Neural cell (in vitro differentiated cells): ENCODE data around the gene SLC52A1. TPM values are rescaled to one million over a fixed set of nuclear protein-coding genes. Genes with fewer than 3 reads are reported as not detected.
"Not testable (repeated sequence)": the region's sequence is repeated elsewhere in the genome, so short reads cannot be mapped to it uniquely, and the experiment has no call there.

Experiments used
- H2AFZ ChIP-seq: fragments of 200-600, 300-800 bp; sonication (generic), shearing (Covaris generic); 2 replicates; pipeline ENCODE4 v1.6.0; 2014; ENCODE audit warnings: low read depth, mild to moderate bottlenecking, antibody characterized with exemption, low read length, moderate library complexity
- H3F3A ChIP-seq: fragments of 200-600 bp; shearing (Covaris generic); 2 replicates; pipeline ENCODE4 v1.6.1; 2016; ENCODE audit warnings: mild to moderate bottlenecking, moderate library complexity, mixed read lengths, antibody characterized with exemption, low read length; ENCODE audit not compliant: insufficient read depth, poor library complexity, severe bottlenecking
- H3K27ac ChIP-seq: fragments of 200-600, 300-800 bp; sonication (generic), shearing (Covaris generic); 2 replicates; pipeline ENCODE4 v1.5.1; 2014; ENCODE audit warnings: mild to moderate bottlenecking, low read length, moderate library complexity
- H3K27me3 ChIP-seq: fragments of 300-800, 200-600 bp; sonication (generic), shearing (Covaris generic); 2 replicates; pipeline ENCODE4 v1.6.0; 2014; ENCODE audit warnings: mild to moderate bottlenecking, low read depth, low read length, moderate library complexity; ENCODE audit not compliant: insufficient read depth
- H3K36me3 ChIP-seq: fragments of 300-800, 200-600 bp; sonication (generic), shearing (Covaris generic); 2 replicates; pipeline ENCODE4 v1.5.1; 2014; ENCODE audit warnings: mild to moderate bottlenecking, antibody characterized with exemption, low read length, moderate library complexity; ENCODE audit not compliant: insufficient read depth
- H3K4me2 ChIP-seq: fragments of 300-800, 200-600 bp; sonication (generic), shearing (Covaris generic); 2 replicates; pipeline ENCODE4 v1.6.0; 2014; ENCODE audit warnings: mild to moderate bottlenecking, low read length
- H3K4me3 ChIP-seq: fragments of 300-800, 200-600 bp; sonication (generic), shearing (Covaris generic); 2 replicates; pipeline ENCODE4 v1.5.1; 2014; ENCODE audit warnings: mild to moderate bottlenecking, low read length, moderate library complexity
- H3K79me2 ChIP-seq: fragments of 200-600 bp; shearing (Covaris generic); replicated peaks from 2 replicates; pipeline ENCODE4 v1.6.0; 2014; ENCODE audit warnings: mild to moderate bottlenecking, low read length, moderate library complexity; ENCODE audit not compliant: insufficient read depth
- H3K9ac ChIP-seq: fragments of 300-800, 200-600 bp; sonication (generic), shearing (Covaris generic); 2 replicates; pipeline ENCODE4 v1.6.1; 2016; ENCODE audit warnings: mild to moderate bottlenecking, low read length, mixed read lengths
- H3K9me2 ChIP-seq: fragments of 200-600 bp; shearing (Covaris generic); 2 replicates; pipeline ENCODE4 v1.6.1; 2016; ENCODE audit warnings: mild to moderate bottlenecking, low read length, mixed read lengths; ENCODE audit not compliant: insufficient read depth
- H3K9me3 ChIP-seq: fragments of 200-600, 300-800 bp; sonication (generic), shearing (Covaris generic); 2 replicates; pipeline ENCODE4 v1.6.1; 2016; ENCODE audit warnings: mild to moderate bottlenecking, mixed run types, low read length, moderate library complexity, mixed read lengths
- H4K20me1 ChIP-seq: fragments of 200-600 bp; shearing (Covaris generic); 2 replicates; pipeline ENCODE4 v1.6.1; 2016; ENCODE audit warnings: mild to moderate bottlenecking, mixed run types; ENCODE audit not compliant: insufficient read depth
- CTCF ChIP-seq: fragments of 450-650 bp; IDR thresholded peaks from 2 replicates; pipeline ENCODE4 v1.5.1; 2014; ENCODE audit warnings: antibody characterized with exemption, mild to moderate bottlenecking, moderate library complexity; ENCODE audit not compliant: poor library complexity, severe bottlenecking
- EP300 ChIP-seq: fragments of 450-650 bp; conservative IDR thresholded peaks from 2 replicates; pipeline ENCODE4 v1.6.1; 2014; ENCODE audit warnings: antibody characterized with exemption, mild to moderate bottlenecking, moderate library complexity; ENCODE audit not compliant: poor library complexity, severe bottlenecking
- EZH2 ChIP-seq: fragments of 200-600, 300-800 bp; shearing (Covaris generic), sonication (generic); IDR thresholded peaks from 2 replicates; pipeline ENCODE4 v1.6.1; 2014; ENCODE audit warnings: antibody characterized with exemption, low read length, borderline replicate concordance, mild to moderate bottlenecking; ENCODE audit not compliant: insufficient read depth, poor library complexity, severe bottlenecking
- MXI1 ChIP-seq: fragments of 450-650 bp; conservative IDR thresholded peaks from 2 replicates; pipeline ENCODE4 v1.6.1; 2014; ENCODE audit warnings: antibody characterized with exemption, mild to moderate bottlenecking; ENCODE audit not compliant: poor library complexity, severe bottlenecking
- POLR2AphosphoS5 ChIP-seq: IDR thresholded peaks from 2 replicates; pipeline ENCODE4 v1.6.1; 2012
- RAD21 ChIP-seq: fragments of 450-650 bp; conservative IDR thresholded peaks from 2 replicates; pipeline ENCODE4 v1.6.1; 2014; ENCODE audit warnings: antibody characterized with exemption, mild to moderate bottlenecking, moderate library complexity
- REST ChIP-seq: IDR thresholded peaks from 2 replicates; pipeline ENCODE4 v1.6.1; 2012; ENCODE audit warnings: borderline replicate concordance
- SMC3 ChIP-seq: fragments of 450-650 bp; conservative IDR thresholded peaks from 2 replicates; pipeline ENCODE4 v1.6.1; 2014; ENCODE audit warnings: antibody characterized with exemption, mild to moderate bottlenecking, moderate library complexity; ENCODE audit not compliant: poor library complexity
- TAF1 ChIP-seq: IDR thresholded peaks from 2 replicates; pipeline ENCODE4 v1.6.1; 2012; ENCODE audit warnings: low read depth
- polyA plus RNA-seq: library from polyadenylated mRNA; depleted of rRNA; stranded (reverse); fragments of >200 nt; gene quantifications from 2 replicates; pipeline ENCODE4 v1.2.3, GENCODE V29; 2014

SLC52A1 gene
- polyA plus RNA-seq, 1 donor from 2014 or later, result not detected

GRCh38 chr17:5077275-5077674, 42.0 kb upstream of the SLC52A1 start:
- not testable (repeated sequence) for H4K20me1 ChIP-seq, H3K9me2 ChIP-seq, H3K9ac ChIP-seq, H3F3A ChIP-seq, H2AFZ ChIP-seq, H3K27me3 ChIP-seq, H3K27ac ChIP-seq, H3K36me3 ChIP-seq, H3K4me2 ChIP-seq, H3K9me3 ChIP-seq, H3K4me3 ChIP-seq, H3K79me2 ChIP-seq

- H3K36me3 ChIP-seq, H3K4me3 ChIP-seq, H3K27me3 ChIP-seq, H3K27ac ChIP-seq, H3K9ac ChIP-seq, H2AFZ ChIP-seq, H3K9me2 ChIP-seq, H3F3A ChIP-seq, H4K20me1 ChIP-seq, H3K4me2 ChIP-seq, H3K9me3 ChIP-seq, H3K79me2 ChIP-seq: not testable (repeated sequence)
Measured at GRCh38 chr17:5075472-5075871, 40.2 kb upstream of the SLC52A1 start.

- Histone ChIP-seq H3K27ac (no peak overlapping the region), H3K9me2 (no peaks in the 10 kb centered on the region), H3F3A (no peaks in the 10 kb centered on the region), H3K4me2 (no peak overlapping the region), H4K20me1 (no peaks in the 10 kb centered on the region), H3K9ac (no peak overlapping the region), H2AFZ (no peak overlapping the region), H3K9me3 (no peaks in the 10 kb centered on the region), H3K4me3 (no peak overlapping the region), H3K79me2 (no peaks in the 10 kb centered on the region), H3K36me3 (no peaks in the 10 kb centered on the region), H3K27me3 (no peaks in the 10 kb centered on the region)
- no peak for TF ChIP-seq EZH2
- no peak for TF ChIP-seq TAF1
- TF ChIP-seq SMC3, result no peak
- TF ChIP-seq POLR2AphosphoS5, result no peak
- TF ChIP-seq RAD21, result no peak
Measured at GRCh38 chr17:5069724-5070123, 34.5 kb upstream of the SLC52A1 start.

- no peak overlapping the region for H2AFZ ChIP-seq
- H3K4me3 ChIP-seq, result no peak overlapping the region
- no peaks in the 10 kb centered on the region for H3K36me3 ChIP-seq
- no peaks in the 10 kb centered on the region for H3F3A ChIP-seq
- no peak overlapping the region for H3K9ac ChIP-seq
- H3K27me3 ChIP-seq, result no peaks in the 10 kb centered on the region
- no peaks in the 10 kb centered on the region for H4K20me1 ChIP-seq
- H3K4me2 ChIP-seq, result no peak overlapping the region
- H3K79me2 ChIP-seq, result no peaks in the 10 kb centered on the region
- no peak for TF ChIP-seq MXI1
- TF ChIP-seq SMC3, result no peak
- TF ChIP-seq POLR2AphosphoS5, result no peak
- no peak for TF ChIP-seq CTCF
- no peak for TF ChIP-seq EP300
- TF ChIP-seq EZH2, result no peak
- no peak for TF ChIP-seq REST
- TF ChIP-seq TAF1, result no peak
- TF ChIP-seq RAD21, result no peak
- H3K27ac ChIP-seq, result no peak overlapping the region
- H3K9me2 ChIP-seq, result no peaks in the 10 kb centered on the region
- H3K9me3 ChIP-seq, result no peaks in the 10 kb centered on the region
Measured at GRCh38 chr17:5068236-5068635, 33.0 kb upstream of the SLC52A1 start.
